ENCODE results near the gene NUDT1.

NUDT1 gene

GRCh38 chr7:2224934-2225333, 17.1 kb upstream of the NUDT1 start:
- no peak for DNase-seq

GRCh38 chr7:2225336-2225735, 16.7 kb upstream of the NUDT1 start:
- DNase-seq = no peak

GRCh38 chr7:2225830-2226229, 16.2 kb upstream of the NUDT1 start:
- no peak for DNase-seq

DNA sequence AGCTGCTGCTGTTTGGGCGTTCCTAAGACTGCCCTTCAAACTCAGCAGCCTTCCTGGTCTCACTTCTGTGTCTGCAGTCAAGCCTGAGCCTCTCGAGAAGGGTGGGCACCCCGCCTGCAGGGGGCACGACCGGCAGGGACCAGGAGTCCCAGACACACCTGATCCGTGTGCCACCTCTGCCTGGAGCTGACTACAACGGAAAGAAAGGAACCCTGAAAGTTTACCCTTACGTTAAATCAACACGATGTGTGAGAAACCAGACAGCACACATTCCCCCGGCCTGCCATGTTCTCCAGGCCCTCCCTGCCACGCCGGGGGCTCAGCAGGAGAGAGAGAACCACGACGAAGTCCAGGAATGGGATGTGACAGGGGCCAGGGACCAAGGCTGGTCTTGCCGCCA, 14.3 kb upstream of the NUDT1 start:
- DNase-seq = no peak

DNA sequence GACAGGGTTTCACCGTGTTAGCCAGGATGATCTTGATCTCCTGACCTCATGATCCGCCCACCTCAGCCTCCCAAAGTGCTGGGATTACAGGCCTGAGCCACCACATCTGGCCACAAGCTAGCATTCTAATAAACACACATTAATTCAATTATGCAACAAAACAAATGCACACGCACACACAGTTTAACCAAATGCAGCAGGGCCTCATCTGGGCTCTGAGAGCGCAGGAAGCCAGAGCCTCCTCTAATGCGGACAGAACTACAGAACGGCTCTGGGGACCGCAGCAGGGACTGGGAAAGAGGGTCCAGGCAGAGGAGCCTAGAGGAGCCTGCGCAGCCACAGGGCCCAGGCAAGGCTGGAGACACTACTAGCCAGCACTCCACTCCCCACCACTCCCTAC, 13.1 kb upstream of the NUDT1 start:
- DNase-seq = no peak

DNA sequence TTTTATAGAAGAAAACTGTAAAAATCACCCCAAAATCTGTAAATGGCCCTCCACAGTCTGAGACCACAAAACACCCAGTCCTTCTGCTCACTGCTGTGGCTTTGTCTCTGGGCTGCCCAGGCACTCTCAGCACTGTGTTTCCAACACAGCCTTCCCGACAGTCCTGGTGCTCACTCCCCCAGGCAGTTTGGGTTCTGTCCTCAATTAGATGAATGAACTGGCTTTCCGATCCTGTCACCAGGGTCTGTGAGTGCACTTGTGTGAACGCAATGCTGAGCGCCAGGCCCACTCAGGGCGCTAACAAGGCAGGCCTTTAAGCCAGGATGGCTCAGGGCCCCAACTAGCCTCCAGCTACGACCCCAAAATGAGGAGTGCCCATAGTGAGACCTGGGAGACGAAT, 12.6 kb upstream of the NUDT1 start:
- no peak for DNase-seq

GRCh38 chr7:2230226-2230625, 11.8 kb upstream of the NUDT1 start:
- DNase-seq = no peak

GRCh38 chr7:2230882-2231281, 11.1 kb upstream of the NUDT1 start:
- DNase-seq = no peak

GRCh38 chr7:2231992-2232765, 9.8 kb upstream of the NUDT1 start:
- no peak for DNase-seq

DNA sequence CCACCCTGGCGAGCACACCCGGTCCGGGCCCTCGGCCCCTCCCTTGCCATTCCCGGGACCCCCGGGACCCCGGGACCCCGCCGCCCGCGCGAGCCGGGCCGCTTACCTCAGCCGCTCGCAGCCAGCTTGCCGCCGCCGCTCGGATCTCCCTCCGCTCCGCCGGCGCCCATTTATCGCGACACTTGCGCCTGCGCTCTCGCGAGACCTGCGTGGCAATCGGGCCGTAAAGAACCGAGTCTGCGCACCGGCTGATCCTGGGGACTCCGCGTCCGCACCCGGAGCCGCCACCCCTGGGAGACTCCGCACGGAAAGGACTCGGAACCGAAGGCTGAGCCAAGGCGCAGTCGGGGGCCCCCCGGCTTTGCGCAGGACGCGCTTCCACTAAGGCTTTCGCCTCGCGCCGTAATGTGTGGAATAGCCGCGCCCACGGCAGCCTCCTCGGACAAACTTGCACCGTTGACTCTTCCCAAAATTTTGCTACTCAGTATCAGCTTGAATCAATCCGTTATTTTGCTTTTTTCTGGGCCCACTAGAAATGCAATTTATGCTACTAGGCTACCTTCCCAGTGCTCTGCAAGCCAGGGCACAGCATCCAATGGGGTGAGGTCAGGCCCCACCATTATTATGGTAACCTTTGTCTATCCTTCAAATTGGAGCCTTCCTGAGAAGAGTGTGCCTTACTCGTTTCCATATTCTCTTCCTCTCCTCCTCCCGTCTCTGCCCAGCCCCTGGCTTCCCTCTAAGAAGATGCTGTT, 9.1 kb upstream of the NUDT1 start, which contains the start of gene MAD1L1:
TSS of gene MAD1L1 (minus strand) at position 180 of the 755 bp plus-strand sequence. CDS start 2,812 bp downstream, outside the sequence.
- peak in 1 of 2 experiments; percentile 67 for DNase-seq

- DNase-seq = no peak
Observed at GRCh38 chr7:2233926-2234325, 8.1 kb upstream of the NUDT1 start.

- DNase-seq = no peak
Observed at GRCh38 chr7:2237109-2237602, 4.9 kb upstream of the NUDT1 start.

GRCh38 chr7:2239242-2239641, 2.8 kb upstream of the NUDT1 start:
- DNase-seq = no peak

- no peak for DNase-seq
Observed at GRCh38 chr7:2242541-2243429, 759 bp downstream of the NUDT1 start.

GRCh38 chr7:2243458-2243857, 1.4 kb downstream of the NUDT1 start:
- no peak for DNase-seq

DNA sequence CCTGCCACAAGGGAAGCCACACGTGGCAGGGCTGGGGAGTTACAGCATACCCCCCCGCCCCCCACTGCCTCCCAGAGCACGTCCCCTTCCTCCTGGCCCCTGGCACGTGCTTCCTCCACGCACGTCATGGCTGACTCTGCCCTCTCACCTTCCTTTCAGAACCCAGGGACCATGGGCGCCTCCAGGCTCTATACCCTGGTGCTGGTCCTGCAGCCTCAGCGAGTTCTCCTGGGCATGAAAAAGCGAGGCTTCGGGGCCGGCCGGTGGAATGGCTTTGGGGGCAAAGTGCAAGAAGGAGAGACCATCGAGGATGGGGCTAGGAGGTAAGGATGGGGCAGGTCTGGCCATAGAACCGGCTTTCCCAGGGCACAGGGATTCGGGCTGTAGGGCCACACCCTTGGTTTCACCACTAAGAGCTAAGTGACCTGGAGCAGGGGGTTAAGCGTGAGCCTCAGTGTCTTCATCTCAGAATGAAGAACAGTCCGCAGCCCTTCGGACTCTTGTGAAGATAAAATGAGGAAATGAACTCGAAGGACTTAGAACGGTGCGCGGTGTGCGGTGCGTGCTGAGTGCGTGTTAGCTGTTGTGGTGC, 2.5 kb downstream of the NUDT1 start:
- DNase-seq = no peak

GRCh38 chr7:2245883-2246675, 4.1 kb downstream of the NUDT1 start:
- no peak for DNase-seq

- no peak for DNase-seq
Observed at GRCh38 chr7:2247141-2247995, 5.3 kb downstream of the NUDT1 start.

- no peak for DNase-seq
Observed at GRCh38 chr7:2248984-2249694, 7.1 kb downstream of the NUDT1 start.

DNA sequence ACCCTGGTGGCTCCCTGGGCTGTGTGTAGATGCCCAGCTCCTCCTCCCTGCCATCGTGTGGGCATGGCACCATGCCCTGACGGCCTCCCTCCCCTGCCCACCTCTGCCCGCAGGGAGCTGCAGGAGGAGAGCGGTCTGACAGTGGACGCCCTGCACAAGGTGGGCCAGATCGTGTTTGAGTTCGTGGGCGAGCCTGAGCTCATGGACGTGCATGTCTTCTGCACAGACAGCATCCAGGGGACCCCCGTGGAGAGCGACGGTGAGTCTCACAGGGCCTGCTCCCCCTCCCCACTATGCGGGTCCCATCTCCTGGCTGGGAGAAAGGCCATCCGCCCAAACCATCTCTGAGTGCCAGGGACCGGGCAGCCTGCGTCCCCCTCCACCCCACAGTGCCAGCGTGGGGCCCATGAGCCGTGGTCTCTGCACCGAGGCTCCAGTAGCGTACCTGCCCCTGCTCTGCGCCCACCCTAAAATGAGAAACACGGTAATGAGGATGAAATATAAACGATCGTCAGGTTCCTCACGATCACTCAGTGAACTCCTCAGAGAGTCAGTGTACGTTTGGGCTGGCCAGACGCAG, 7.8 kb downstream of the NUDT1 start:
- DNase-seq = no peak

All from cerebellar nuclear complex (tissue), 1 donor.